ENCODE measurements around the gene TBRG4. TPM values are rescaled to one million over a fixed set of nuclear protein-coding genes. Genes with fewer than 3 reads are reported as not detected.
"Not testable (repeated sequence)": the region's sequence is repeated elsewhere in the genome, so short reads cannot be mapped to it uniquely, and the experiment has no call there.

The TBRG4 gene
- polyA plus RNA-seq, 4 donors: 51.0 to 61.1 (median 53.7) TPM

DNA sequence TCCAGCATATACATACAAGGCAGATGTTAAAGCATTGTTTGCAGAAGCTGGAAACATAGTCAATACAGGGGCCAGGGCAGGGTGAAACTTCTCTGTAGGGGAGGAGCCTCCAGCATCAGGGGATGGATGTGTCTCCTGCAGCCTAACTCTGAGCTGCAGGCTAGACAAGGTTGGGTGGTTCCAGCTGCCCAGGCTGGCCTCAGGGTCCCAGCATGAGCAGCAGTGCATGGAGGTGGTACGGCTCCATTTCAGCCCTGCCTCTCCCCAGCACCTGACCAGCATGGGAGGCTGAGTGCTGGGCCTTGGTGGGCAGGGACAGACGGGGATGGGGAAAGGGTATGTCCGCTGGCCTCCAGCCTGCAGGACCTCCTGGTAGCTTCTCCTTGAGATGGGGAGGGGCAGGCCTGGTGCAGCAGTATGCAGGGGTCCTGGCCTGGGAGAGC lies 7.4 kb upstream of the TBRG4 start:
- DNase-seq (ENCODE audit: low read depth in 4 of 4, low spot score in 2 of 4): no peak

DNA sequence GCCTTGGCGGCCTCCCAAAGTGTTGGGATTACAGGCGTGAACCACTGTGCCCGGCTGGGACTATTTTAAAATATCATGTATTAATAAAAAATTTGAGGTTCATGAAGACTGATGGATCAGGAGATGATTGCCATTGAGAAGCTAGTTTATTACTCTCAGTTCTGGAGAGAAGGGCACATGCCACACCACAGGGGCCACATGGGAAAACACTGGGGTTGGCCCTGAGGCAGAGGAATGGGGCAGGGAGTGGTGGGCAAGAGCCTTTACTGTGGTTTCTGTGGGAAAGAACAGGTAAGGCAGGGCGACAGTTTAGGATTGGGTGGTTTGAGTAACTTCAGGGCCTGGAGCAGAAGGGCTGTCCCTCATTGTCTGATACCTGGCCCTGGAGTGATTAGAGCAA lies 6.8 kb upstream of the TBRG4 start:
- DNase-seq (ENCODE audit: low read depth in 4 of 4, low spot score in 2 of 4): no peak

DNA sequence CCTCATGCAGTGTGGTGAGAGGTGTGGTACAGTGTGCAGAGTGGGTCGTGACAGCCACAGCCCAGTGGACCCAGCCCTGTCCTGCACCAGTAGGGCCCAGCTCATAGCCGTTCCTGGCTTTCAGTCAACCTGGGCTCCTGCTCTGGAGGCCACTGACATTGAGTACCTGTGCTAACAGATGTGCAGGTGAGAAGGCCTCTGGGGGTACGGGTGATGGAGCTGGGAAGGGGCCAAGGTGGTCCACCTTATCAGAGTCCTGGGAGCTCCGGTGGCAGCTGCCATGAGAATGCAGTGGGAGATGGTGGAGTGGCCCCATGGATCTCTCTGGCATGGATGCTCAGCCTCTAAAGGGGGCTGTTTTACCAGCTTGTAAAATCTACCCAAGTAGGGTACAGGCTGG lies 6.1 kb upstream of the TBRG4 start:
- no peak for DNase-seq (ENCODE audit: low read depth in 4 of 4, low spot score in 2 of 4)

DNA sequence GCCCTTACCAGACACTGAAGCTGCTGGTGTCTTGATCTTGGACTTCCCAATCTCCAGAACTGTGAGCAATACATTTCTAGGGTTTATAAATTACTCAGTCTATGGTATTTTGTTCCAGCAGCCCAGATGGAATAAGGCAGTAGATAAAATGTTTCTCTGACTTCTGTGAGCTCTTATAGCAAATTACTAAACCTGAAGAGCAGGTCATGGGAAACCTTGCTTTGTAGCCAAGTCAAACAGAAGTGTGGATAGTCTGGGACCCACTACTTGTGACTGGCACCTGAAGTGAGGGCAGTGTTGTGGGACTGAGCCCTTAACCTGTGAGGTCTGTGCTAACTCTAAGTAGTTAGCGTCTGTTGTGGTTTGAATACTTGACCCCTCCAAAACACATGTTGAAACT lies 4.6 kb upstream of the TBRG4 start:
- DNase-seq (ENCODE audit: low read depth in 4 of 4, low spot score in 2 of 4): no peak

DNA sequence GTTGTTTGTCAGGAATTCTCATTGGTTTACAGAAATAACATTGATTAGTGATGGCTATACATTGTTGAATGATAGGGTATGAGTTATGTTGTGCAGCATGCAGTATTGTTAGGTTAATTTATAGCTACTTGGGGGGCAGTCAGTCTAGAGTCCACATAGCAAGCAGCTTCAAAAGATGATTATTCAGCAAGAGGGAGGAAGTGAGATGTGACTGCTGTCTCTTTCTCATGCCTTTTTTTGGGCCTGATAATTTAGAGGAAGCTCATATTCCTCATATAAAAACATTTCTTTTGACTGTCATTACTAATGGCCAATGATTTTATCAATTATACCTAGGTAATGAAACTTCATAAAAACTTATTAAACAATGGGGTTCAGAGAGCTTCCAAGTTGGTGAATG lies 3.4 kb upstream of the TBRG4 start:
- no peak for DNase-seq (ENCODE audit: low read depth in 4 of 4, low spot score in 2 of 4)

DNA sequence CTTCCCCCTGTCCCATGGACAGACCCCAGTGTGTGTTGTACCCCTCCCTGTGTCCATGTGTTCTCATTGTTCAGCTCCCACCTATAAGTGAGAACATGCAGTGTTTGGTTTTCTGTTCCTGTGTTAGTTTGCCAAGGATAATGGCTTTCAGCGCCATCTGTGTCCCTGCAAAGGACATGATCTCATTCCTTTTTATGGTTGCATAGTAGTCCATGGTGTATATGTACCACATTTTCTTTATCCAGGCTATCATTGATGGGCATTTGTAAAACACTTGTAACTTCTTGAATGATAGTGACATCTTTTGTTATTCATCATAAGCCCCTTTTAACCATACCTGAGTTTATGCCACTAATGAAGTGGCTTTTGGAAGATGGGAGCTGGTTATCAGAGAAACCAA lies 2.8 kb upstream of the TBRG4 start:
- not testable (repeated sequence) for DNase-seq (ENCODE audit: low read depth in 4 of 4, low spot score in 2 of 4)

DNA sequence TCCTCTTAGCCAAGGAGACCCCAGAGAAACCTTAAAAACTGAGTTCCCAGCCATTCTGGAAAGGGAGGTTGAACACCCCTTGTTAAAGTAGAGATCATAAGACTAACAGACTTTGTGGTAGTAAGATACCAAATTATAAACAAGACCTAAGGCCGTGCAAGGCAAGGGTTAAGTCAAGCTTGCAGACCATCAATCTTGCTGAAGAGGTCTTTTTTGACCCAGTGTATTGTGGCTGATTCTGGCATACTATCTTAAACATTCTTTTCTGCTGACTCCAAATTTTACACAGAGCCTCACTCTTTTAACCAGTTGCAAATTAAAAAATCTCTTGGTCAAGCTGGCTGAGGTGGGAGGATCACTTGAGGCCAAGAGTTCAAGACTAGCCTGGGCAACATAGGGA lies 1.2 kb upstream of the TBRG4 start:
- DNase-seq (ENCODE audit: low read depth in 4 of 4, low spot score in 2 of 4): no peak

DNA sequence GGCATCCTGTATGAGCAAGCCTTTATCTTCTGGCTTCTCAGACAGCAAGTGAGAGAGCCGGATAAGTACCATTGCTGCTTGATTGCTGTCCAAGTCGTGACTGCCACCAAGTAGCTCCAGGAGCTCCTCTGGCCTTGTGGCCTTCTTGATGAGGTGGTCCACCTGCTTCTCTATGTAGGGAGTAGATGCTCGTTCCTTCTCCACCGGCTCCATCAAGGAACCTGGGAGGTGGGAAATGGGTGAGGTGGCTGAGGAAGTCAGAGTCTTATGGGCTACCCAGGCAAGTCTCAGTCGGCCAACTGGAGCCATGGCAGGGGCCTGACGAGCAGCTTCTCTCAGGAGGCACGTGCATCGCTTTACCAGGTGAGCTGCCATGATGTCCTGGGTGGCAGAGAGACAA lies 2.6 kb downstream of the TBRG4 start:
- no peak for DNase-seq (ENCODE audit: low read depth in 4 of 4, low spot score in 2 of 4)

DNA sequence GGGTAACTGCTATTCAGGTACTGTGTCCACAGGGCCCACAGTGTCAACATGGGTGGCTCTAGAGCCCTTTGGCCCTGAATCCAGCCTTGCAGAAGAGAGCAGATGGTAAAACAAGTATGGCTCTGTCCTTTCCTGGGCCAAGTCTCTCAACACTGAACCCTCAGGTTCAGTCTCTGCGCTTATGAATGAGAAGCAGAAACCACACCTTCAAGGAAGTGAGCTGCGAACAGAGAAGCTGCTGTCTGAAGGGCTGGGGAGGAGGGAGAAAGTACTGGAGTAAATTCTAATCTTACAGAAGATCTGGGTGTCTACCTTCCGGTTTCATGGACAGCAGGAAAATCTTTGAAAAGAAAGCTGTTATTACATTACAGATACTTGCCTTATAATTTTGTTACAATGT lies 4.1 kb downstream of the TBRG4 start:
- DNase-seq (ENCODE audit: low read depth in 4 of 4, low spot score in 2 of 4): no peak

DNA sequence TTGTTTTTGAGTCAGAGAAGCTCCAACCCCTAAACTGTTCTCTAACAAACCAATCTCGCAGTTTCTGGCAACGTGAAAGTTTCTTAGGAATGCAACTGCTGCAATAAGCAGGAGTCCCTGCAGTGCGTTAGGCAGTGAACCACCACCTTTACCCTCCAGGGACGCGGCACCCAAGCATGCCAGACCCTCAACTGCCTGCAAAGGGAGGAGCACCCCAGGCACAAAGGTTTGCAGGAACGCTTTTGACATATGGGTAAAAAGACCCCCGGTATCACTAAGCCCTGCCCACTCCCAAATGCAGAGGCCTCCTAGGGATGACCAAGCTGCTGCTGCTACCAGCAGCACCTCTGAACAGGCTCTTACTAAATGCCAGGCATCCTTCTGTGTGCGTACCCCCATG lies 4.7 kb downstream of the TBRG4 start:
- no peak for DNase-seq (ENCODE audit: low read depth in 4 of 4, low spot score in 2 of 4)

DNA sequence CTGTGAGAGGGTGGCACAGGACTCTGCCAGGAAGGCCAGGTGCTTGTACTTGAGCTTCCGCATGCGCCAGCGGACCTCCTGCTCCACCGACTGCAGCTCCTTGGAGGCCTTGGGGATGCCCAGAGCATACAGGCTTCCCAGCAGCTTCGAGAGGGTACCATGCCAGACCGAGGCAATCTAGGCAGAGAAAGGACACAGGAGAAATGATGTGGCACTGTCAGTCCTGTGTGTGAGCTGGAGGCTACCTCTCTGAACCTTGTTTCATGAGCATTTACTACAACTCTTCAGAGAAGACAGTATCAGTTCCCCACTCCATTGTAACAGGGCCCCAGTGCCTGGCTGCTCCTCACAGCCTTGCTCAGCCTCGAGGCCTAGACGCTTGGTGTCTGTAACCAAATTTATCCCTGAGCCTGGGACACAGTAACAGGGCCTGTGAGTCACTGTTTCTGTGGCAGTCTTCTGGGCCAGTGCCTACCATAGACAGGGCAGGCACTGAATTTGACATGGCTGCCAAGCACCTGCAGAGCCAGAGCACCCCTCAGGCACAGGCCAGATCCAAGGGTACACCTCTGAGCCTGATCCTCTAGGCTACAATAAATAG lies 5.8 kb downstream of the TBRG4 start:
- DNase-seq (ENCODE audit: low read depth in 4 of 4, low spot score in 2 of 4): no peak

DNA sequence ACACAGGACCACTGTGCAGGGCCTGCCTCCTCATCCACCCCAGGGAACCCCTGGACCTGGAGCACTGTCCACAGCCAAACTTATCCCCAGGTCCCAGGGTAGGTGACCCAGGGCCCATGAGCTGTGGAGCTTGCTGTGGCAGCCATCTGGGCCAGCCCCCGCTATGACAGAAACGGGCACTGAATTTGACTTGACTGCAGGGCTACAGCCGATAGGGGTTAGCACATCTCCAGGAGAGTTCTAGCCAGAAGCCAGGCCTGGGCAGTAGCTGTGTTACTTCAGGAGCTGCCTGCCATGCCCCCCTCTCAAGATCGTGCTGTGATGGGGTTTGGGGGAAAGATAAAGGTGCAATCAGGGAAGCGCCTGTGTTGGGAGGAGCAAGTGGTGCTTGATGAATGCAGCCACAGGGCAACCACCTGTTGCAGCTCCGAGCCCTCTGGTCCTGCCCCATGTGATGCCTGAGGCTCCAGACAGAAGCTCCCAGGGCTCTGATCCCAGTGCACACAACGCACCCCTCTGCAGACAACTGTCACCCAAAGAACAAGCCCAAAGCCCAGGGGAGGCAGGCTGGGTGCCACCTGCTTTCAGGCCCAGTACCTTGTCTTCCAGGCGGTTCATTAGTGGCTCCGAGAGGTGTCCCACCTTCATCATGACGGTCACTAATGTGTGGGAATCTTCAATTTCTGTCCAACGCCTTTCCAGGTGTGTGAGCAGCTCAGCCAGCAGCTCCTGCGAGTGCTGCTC lies 6.5 kb downstream of the TBRG4 start:
- no peak for DNase-seq (ENCODE audit: low read depth in 4 of 4, low spot score in 2 of 4)

DNA sequence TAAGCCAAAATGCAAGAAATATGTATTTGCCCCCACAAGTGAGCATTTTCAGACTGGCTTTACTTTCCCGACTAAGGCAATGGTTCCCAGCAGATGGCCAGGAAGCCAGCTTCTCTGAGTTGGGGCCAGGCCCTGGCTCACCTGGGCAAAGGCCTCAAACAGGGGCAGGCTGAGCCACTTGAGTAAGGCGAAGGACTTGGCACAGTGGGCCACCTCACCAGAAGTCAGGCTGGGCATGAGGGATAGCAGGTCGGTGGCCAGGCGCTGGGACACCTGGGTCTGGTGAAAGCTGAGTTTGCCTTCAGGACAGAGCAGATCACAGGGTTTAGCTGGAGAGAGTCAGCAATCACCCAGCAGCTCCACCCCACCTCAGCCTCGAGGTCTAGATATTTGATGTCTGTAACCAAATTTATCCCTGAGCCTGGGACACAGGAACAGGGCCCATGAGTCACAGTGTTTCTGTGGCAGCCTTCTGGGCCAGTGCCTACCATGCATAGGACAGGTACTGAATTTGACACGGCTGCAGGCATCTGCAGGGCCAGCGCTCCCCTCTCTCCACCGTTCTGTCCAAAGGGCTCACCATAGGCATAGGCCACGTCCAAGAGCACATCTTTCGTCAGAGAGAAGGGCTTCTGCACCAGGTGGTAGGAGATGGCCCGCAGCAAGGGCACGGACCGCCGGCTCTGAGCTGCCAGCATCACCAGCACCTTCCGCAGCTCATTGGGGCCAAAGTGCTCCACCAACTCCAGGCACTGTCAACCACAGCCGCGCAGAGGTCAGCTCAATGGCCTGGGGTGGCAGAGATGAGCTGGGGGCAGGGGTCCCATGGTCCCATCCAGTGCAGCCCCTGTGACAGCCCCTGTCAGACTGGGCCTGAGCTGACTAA lies 7.3 kb downstream of the TBRG4 start:
- DNase-seq (ENCODE audit: low read depth in 4 of 4, low spot score in 2 of 4): no peak

DNA sequence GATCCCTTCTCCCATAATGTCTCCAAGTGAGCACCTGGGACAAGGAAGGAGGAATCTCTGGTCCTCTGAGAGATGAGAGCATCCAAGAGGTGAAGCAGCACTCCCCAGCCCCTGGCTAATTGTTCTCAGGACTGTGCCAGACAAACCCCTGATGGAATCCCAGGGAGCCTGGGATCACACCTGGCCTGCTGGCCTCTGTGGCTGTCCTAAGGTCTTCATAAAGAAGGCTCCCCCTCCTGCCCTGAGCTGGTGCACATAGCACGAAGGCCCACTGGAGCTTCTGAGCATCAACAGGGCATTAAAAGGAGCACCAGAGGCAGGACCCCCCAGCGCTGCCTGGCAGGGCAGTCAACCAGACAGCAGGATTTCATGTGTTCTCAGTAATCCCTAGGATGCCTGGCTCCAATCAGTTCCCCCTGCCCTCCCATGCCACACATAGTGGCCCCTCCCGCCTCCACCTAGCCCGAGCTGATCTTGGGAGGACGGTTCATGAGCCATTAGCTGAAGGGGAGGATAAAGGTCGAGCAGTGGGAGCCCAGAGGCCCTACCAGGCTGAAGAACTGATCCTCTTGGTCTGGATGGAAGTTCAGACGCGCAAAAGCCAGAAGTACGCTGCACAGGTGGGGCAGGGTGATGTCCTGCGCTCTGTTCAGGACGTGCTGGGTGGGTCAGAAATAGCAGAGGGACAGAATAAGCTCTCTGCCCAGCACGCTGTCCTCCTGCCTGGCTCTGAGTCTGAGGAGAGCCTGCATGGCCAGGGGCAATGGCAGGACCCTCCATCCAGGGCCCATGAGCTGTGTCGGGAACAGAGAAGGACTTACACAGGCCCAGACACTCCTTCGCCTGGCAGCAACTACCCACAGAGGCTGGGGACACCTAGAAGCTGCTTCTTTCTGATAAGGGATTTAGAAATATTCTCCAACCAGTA lies 8.4 kb downstream of the TBRG4 start:
- DNase-seq (ENCODE audit: low read depth in 4 of 4, low spot score in 2 of 4): no peak

DNA sequence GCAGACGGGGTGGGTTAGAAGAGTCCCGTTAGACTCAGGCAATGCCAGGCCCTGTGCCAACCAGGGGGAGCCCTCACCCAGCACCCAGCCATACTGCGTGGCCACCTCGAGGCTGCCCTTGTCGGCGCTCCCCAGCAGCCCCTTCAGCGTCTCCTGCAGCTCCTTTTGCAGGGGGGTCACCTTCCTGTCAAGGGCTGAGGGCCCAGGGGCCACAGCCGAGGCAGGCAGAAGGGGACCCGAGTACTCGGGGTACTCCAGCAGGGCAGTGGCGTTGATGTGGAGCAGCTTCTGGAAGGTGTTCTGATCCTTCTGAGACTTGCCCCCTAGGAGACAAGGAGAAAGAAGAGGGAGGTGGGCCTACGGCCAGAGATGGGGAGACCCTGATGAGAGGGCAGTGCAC lies 9.7 kb downstream of the TBRG4 start:
- DNase-seq (ENCODE audit: low read depth in 4 of 4, low spot score in 2 of 4): no peak

DNA sequence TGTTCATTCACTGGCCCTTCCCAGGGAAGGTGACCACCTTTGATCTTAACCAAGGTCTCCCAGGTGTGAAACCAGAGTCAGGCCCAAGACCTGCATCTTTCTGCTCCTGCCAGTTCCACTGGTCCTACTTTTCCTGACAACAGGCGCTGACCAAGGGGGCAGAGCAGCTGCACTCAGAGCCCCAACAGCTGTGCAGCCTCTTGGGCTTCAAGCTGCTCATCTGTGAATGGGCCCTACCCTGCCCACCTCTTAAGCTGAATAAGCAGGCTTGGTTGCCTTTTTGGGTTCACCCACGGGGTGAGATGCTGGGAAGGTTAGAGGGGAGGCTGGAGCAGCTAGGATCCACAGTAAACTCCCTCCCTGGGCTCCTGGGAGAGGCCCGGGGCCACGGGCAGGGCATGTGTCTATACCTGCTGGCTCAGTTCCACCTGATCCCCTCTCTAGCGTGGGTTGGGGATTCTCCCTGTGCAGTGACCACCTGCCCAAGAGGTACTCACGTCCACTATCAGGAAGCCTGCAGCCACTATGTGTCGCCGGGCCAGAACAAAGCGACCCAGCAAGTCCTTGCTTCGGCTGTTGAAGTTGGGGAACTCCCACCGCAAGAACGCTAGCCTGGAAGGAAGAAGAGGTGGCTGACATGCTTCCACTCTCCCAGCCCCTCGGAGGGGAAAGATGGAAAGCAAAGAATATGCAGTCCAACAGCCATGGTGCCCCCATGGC lies 10.6 kb downstream of the TBRG4 start:
- DNase-seq (ENCODE audit: low read depth in 4 of 4, low spot score in 2 of 4): no peak

DNA sequence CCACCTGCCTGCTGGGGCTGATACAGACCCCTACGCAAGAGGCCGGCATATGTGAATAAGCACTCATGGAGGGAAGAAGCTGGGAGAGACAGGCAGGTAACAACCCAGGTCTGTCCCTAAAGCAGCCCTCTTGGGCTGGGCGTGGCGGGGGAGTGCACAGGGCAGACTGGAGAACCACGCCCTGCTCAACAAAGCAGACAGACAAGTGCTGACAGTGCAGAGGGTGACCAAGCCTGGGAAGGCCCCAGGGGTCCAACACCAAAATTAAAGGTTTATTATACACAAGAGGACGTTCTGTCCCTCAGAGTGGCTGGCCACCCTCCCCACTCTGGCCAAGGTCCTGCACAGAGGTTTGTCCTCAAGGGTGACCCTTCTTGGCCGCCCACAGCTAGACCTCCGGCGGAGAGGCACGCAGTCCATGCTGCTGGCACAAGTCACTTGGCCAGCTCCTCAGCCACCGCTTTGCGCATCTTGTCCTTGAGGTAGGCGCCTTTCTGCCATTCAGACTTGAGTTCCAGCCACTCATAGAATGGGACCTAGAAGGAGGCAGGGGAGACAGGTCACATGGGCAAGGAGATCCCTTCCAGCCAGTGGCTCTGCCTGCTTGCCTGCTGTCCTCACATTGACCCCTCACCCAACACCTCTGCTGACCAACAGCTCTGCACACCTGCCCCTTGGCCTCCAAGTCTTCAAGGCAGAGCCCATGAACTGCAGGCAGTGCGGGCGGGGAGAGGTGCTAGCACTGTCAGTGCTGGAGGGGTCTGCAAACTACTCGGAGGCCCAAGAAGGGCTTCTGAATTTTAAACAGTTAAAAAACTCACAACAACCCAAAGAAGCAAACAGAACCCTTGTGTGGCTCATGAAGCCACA lies 11.4 kb downstream of the TBRG4 start:
- DNase-seq (ENCODE audit: low read depth in 4 of 4, low spot score in 2 of 4): no peak

DNA sequence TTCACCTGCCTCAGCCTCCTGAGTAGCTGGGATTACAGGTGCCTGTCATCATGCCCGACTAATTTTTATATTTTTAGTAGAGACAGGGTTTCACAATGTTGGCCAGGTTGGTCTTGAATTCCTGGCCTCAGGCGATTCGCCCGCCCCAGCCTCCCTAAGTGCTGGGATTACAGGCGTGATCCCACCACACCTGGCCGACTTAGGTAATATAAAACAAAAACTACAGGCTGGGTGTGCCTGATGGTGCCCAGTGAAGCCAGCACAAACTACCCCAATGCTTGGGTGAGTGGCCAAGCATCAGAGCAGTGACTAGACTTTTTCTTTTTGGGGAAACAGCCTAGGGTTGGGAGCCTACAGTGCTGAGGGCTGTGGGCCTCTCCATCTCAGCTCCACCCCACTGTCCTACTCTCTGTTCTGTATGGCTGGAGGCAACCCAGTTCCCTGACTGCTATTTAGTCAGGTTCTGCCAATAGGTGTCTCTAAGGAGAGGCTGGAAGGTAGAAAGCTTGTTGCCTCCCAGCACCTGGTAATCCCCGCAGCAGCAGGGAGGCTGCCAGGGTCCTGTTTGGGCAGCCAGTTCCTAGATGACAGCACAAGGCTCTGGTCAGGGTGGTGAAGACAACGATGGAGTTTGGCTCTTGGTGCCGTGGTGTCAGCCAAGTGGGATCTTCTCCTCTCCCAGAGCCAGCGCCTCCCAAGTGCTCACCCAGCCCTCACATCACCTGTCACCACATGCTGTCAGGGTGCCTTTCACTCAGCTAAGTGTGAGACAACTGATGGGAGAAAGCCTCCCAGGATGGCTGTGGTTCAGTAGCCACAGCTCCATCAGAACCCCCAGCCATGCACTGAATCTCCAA lies 12.3 kb downstream of the TBRG4 start:
- no peak for DNase-seq (ENCODE audit: low read depth in 4 of 4, low spot score in 2 of 4)

All from left renal cortex interstitium (tissue), 4 donors.